Activated CD4-positive, alpha-beta T cell treated with anti-CD3 and anti-CD28 coated beads, Interleukin-2, amount 10 ng/mL, durations not matched to agents 7 days and 5 days (primary cell): ENCODE results near the gene FLAD1. TPM values are rescaled to one million over a fixed set of nuclear protein-coding genes. Genes with fewer than 3 reads are reported as not detected.
"Not testable (repeated sequence)": the region's sequence is repeated elsewhere in the genome, so short reads cannot be mapped to it uniquely, and the experiment has no call there.

Experiments used
- CTCF ChIA-PET: fragments of 350-600 bp; sonication (Branson Sonifier 250); formaldehyde crosslinking; loops from one replicate; lab custom pipeline; 2021; ENCODE audit warnings: antibody characterized with exemption; lab: Charles Lee
- POLR2A ChIA-PET: fragments of 350-600 bp; sonication (Branson Sonifier 250); formaldehyde crosslinking; loops from one replicate; lab custom pipeline; 2021; ENCODE audit warnings: antibody characterized with exemption; lab: Charles Lee
- DNase-seq: peaks from one replicate; pipeline ENCODE4 v3.0.0-alpha.2; 2020
- H3K27ac Mint-ChIP-seq: one replicate; pipeline ENCODE4 v1.8.0; 2021; ENCODE audit warnings: mild to moderate bottlenecking, moderate library complexity, mixed read lengths
- H3K27me3 Mint-ChIP-seq: one replicate; pipeline ENCODE4 v1.8.0; 2021; ENCODE audit warnings: mixed read lengths
- H3K36me3 Mint-ChIP-seq: one replicate; pipeline ENCODE4 v1.8.0; 2021; ENCODE audit warnings: low read depth, mixed read lengths
- H3K4me1 Mint-ChIP-seq: one replicate; pipeline ENCODE4 v1.8.0; 2021; ENCODE audit warnings: mixed read lengths
- H3K4me3 Mint-ChIP-seq: one replicate; pipeline ENCODE4 v1.8.0; 2021; ENCODE audit warnings: mild to moderate bottlenecking, moderate library complexity, mixed read lengths
- H3K9me3 Mint-ChIP-seq: one replicate; pipeline ENCODE4 v1.8.0; 2021; ENCODE audit warnings: mixed read lengths
- total RNA-seq, 2 experiments: library from RNA; stranded (reverse); gene quantifications; one replicate each; pipeline ENCODE4 v1.2.3, GENCODE V29; 2021

Gene FLAD1
- total RNA-seq, 2 experiments from 2014 or later = 41.2 to 41.3 TPM

DNA sequence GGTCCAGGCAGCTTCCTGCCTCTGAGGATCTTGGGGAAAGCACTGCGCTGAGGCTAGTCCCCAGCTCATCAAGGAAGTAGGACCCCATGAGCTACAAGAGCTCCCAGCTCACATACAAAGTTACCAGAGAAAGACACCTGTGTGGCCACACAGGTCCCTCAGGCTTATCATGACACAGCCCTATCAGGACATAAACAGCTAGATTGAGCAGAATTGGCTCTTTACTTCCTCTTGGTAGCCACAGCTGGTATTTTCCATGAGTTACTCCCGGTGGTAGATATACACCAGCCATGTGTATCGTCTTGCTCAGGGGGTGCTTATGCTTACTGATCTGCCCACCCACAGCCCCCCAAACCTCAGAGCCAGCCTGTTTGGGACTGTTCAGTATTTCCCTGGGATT, 11.4 kb downstream of the FLAD1 start:
- H3K4me1 Mint-ChIP-seq = peaks cover 25% of the 10 kb centered on the region
- H3K36me3 Mint-ChIP-seq = peaks cover 7% of the 10 kb centered on the region
- H3K27ac Mint-ChIP-seq = peak overlapping the region; percentile 60
- ChIA-PET CTCF (interaction anchor here (0.7 to 13.0 kb wide), 10 partner anchors 10 to 256 kb away, joined by 3 to 184 read pairs (median 4); partner anchors contain the start of genes ADAM15, FLAD1 and PYGO2), POLR2A (interaction anchor here (1.2 kb wide), 1 partner anchor 21 kb away, joined by 6 read pairs; the partner anchor contains the start of gene CKS1B)
- H3K9me3 Mint-ChIP-seq = no peaks in the 10 kb centered on the region
- no peak for DNase-seq
- H3K27me3 Mint-ChIP-seq = no peaks in the 10 kb centered on the region
- no peak overlapping the region for H3K4me3 Mint-ChIP-seq

- H3K4me1 Mint-ChIP-seq = peaks cover 33% of the 10 kb centered on the region
- H3K9me3 Mint-ChIP-seq, H3K27me3 Mint-ChIP-seq, POLR2A ChIA-PET, H3K36me3 Mint-ChIP-seq, H3K27ac Mint-ChIP-seq, H3K4me3 Mint-ChIP-seq, DNase-seq: not testable (repeated sequence)
- CTCF ChIA-PET = interaction anchor here (0.7 to 13.0 kb wide), 7 partner anchors 8 to 401 kb away, joined by 3 to 184 read pairs (median 5); partner anchors contain the start of gene FLAD1
Measured at GRCh38 chr1:154995301-154995983, 12.3 kb downstream of the FLAD1 start.

DNA sequence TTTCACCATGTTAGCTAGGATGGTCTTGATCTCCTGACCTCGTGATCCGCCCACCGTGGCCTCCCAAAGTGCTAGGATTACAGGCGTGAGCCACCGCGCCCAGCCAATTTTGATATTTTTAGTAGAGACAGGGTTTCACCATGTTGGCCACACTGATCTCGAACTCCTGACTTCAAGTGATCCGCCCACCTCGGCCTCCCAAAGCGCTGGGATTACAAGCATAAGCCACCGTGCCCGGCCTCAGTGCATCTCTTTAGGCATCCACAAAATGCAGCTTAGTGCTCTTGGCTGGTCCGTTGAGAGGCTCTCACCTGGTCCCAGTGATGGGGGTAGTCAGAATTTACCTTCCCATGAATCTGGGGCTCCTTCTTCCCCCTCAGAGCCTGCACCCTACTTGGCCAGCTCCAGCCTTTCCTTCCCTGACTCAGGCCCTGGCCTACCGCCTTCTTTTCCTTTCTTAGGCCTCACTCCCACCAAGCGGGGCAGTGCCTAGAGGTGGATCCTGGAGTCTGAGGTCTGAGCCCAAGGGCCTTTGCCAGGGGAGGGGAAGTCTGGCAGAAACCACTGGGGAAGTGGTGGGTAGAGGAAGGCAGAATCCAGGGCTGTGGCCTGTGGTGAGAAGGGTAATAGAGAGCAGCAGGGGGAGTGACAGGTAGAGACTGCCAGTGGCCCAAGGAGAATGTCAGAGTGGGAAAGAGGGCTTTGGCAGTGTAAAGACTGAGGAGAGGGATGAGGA, 14.0 kb downstream of the FLAD1 start:
- ChIA-PET POLR2A (no interaction called here), CTCF (interaction anchor here (1.0 to 13.0 kb wide), 8 partner anchors 9 to 919 kb away, joined by 3 to 184 read pairs (median 4); partner anchors contain the start of genes FLAD1 and SHC1)
- Mint-ChIP-seq H3K36me3 (peaks cover 2% of the 10 kb centered on the region), H3K9me3 (no peaks in the 10 kb centered on the region), H3K27me3 (no peaks in the 10 kb centered on the region), H3K27ac (no peak overlapping the region), H3K4me1 (peaks cover 33% of the 10 kb centered on the region), H3K4me3 (no peak overlapping the region)
- DNase-seq = no peak

GRCh38 chr1:154998201-154998780, 15.1 kb downstream of the FLAD1 start:
- H3K27ac Mint-ChIP-seq = peak overlapping the region; percentile 20
- H3K36me3 Mint-ChIP-seq = peaks cover 3% of the 10 kb centered on the region

DNA sequence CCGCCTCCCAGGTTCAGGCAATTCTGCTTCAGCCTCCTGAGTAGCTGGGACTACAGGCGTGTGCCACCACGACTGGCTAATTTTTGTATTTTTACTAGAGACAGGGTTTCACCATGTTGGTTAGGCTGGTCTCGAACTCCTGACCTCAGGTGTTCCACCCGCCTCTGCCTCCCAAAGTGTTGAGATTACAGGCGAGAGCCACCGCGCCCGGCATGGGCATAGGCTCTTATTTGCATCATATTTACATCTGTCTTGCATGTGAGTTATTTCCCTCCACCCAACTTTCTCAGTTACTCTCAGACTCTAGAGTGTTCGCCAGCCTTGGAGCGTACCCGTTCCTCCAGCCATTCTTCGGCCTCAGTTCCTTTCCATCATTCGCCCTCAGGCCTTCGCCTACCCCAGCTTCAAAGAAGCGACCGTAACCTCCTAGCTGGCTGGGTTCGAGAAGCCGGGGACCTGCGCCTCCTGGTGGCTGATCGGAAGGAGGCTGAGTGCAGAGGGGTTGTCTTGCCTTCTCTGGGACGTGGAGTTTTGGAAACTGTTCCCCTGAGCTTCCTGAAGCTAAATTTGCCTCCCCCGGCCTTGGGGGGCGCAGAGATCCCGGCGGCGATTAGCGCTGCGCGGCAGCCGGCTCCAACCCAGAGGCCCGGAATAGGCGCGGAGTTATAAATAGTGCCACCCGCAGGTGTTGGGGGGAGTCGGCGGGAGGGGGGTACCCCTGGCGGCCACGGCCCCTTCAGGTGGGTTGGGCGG, 15.8 kb downstream of the FLAD1 start:
- H3K27me3 Mint-ChIP-seq = no peaks in the 10 kb centered on the region
- H3K4me1 Mint-ChIP-seq = peaks cover 37% of the 10 kb centered on the region
- H3K4me3 Mint-ChIP-seq = peak overlapping the region; percentile 59
- no peaks in the 10 kb centered on the region for H3K9me3 Mint-ChIP-seq
- ChIA-PET CTCF (interaction anchor here (0.7 to 13.0 kb wide), 24 partner anchors 9 to 439 kb away, joined by 3 to 184 read pairs (median 5); partner anchors contain the start of genes ADAM15, CKS1B, FLAD1 and PBXIP1), POLR2A (interaction anchor here (0.6 to 1.5 kb wide), 3 partner anchors 15 to 39 kb away, joined by 3 to 7 read pairs (median 5); partner anchors contain the start of gene FLAD1)
- peak; percentile 73 for DNase-seq
- peaks cover 6% of the 10 kb centered on the region for H3K36me3 Mint-ChIP-seq
- peak overlapping the region; percentile 81 for H3K27ac Mint-ChIP-seq

More at GRCh38 chr1:154998201-154998780, 15.1 kb downstream of the FLAD1 start:
- peaks cover 33% of the 10 kb centered on the region for H3K4me1 Mint-ChIP-seq
- ChIA-PET POLR2A (interaction anchor here (1.0 to 1.5 kb wide), 2 partner anchors 14 to 25 kb away, joined by 3 to 7 read pairs; partner anchors contain the start of gene FLAD1), CTCF (interaction anchor here (0.8 to 13.0 kb wide), 21 partner anchors 8 to 438 kb away, joined by 3 to 184 read pairs (median 5); partner anchors contain the start of genes ADAM15, CKS1B, FLAD1 and PBXIP1)
- H3K9me3 Mint-ChIP-seq = no peaks in the 10 kb centered on the region
- no peaks in the 10 kb centered on the region for H3K27me3 Mint-ChIP-seq
- no peak for DNase-seq
- no peak overlapping the region for H3K4me3 Mint-ChIP-seq

DNA sequence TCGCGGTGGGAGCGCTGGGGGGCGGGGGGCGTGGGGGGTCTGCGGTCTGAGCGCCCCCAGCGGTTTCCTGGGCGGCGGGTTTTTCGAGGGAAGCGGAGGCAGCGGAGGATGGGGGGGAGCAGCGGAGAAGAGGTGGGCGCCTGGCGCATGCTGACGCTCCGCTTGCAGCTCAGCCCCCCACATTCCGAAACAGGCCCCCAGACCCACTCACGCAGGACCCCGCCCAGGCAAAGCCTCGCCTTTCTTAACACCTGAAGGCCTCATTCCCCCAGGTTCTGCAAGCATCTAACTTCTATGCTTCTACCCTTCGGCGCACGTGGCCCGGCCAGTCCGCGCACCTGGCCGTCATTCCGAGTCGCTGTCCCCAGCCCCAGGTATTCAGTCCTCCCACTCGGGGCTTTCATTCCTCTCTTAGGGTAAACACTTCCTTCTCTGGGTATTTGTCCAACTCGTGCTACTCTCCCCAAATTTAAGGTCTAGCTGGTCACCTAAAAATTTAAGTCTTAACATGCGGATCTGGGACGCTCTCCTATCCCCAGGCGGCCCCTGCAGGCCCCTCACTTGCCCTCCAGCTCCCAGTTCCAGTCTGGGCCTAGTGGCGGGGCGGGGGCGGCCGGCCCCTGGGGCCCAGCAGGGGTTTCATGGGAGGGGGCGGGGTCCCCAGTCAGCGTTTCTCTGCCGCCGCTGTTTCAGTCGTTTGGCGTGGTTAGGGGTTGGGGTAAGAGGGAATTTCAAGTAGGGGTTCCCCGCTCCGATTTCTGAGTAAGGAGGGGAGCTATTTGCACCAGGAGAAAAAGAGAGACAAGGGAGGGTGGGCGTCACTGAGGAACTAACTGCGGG, 16.6 kb downstream of the FLAD1 start:
- Mint-ChIP-seq H3K9me3 (no peaks in the 10 kb centered on the region), H3K27me3 (no peaks in the 10 kb centered on the region), H3K27ac (peak overlapping the region; percentile 91), H3K4me3 (peak overlapping the region; percentile 93), H3K36me3 (peaks cover 10% of the 10 kb centered on the region), H3K4me1 (peaks cover 45% of the 10 kb centered on the region)
- DNase-seq = peak; percentile 38
- POLR2A ChIA-PET = interaction anchor here (0.6 to 1.5 kb wide), 3 partner anchors 16 to 40 kb away, joined by 3 to 7 read pairs (median 5); partner anchors contain the start of gene FLAD1
- CTCF ChIA-PET = interaction anchor here (0.7 to 13.0 kb wide), 24 partner anchors 9 to 440 kb away, joined by 3 to 184 read pairs (median 5); partner anchors contain the start of genes ADAM15, CKS1B, FLAD1 and PBXIP1

DNA sequence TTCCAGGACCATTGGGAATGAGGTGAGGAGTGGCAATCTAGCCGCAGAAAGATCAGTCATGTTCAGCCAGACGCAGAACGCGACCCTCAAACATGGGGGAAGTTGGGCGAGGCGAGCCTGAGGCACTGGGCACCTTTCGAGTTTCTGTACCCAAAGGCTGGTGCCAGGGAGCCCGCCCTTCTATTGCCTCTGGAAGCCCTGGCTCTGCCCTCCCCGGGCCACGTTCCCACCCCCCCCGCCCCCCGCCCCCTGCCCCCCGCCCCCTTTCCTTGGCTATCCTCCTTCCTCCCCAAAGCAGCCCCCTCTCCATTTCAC, 17.2 kb downstream of the FLAD1 start:
- DNase-seq = no peak
- peaks cover 46% of the 10 kb centered on the region for H3K4me1 Mint-ChIP-seq
- peak overlapping the region; percentile 91 for H3K27ac Mint-ChIP-seq
- no peaks in the 10 kb centered on the region for H3K27me3 Mint-ChIP-seq
- peaks cover 10% of the 10 kb centered on the region for H3K36me3 Mint-ChIP-seq
- ChIA-PET POLR2A (no interaction called here), CTCF (interaction anchor here (0.7 to 13.0 kb wide), 11 partner anchors 12 to 440 kb away, joined by 3 to 184 read pairs (median 9); partner anchors contain the start of genes ADAM15, FLAD1, PYGO2 and SHC1)
- peak overlapping the region; percentile 93 for H3K4me3 Mint-ChIP-seq
- H3K9me3 Mint-ChIP-seq = no peaks in the 10 kb centered on the region

DNA sequence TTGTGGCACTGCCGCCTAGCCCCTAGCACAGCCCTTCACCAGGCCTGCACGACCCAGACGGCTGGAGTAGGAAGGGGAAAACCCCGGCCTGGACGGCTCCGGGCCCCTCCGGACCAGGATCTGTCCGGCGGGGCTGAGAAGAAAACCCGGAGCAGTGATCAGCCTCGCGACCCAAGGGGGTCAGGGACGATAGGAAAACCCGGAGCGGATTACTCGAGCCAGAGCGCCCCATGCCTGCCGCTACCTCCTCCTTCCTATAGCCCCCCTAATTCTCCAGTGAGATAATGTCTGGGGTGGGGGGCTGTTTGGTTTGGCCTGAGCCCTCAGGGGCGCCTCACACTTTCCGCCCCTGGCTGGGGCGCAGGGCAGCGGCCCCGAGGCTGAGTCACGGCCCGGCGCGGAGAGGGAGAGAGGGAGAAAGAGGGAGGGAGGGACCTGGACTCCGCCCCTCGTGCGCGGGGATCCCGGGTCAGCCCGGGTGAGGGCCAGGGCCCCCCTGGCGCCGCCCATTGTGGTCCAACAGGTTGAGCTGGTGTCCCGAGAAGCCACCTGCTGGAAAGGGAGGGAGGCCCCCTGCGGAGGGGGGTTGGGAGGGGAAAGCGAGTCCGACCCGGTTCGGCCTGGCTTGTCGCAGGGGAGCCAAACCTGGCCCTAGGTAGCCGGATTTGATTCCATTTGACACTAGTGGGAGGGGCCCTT, 17.7 kb downstream of the FLAD1 start:
- CTCF ChIA-PET = interaction anchor here (0.6 to 13.0 kb wide), 8 partner anchors 13 to 58 kb away, joined by 3 to 184 read pairs (median 8); partner anchors contain the start of genes ADAM15, FLAD1 and PYGO2
- H3K27ac Mint-ChIP-seq = peak overlapping the region; percentile 91

DNA sequence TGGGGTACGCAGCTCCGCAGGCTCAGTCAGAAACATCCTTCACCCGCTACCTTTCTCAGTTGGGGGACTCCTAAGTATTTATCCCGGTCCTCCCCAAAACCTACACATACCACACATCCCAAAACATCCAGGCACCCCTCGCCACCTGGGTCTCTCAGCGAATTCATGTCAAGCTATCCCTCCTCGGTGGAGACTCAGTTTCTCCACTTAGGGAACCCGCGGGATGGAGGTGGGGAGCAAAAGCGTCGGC, 18.2 kb downstream of the FLAD1 start:
- Mint-ChIP-seq H3K36me3 (peaks cover 12% of the 10 kb centered on the region), H3K27ac (peak overlapping the region; percentile 91), H3K4me3 (peak overlapping the region; percentile 93), H3K4me1 (peaks cover 55% of the 10 kb centered on the region), H3K27me3 (no peaks in the 10 kb centered on the region), H3K9me3 (no peaks in the 10 kb centered on the region)
- no peak for DNase-seq
- POLR2A ChIA-PET = interaction anchor here (0.7 kb wide), 2 partner anchors 18 to 50 kb away, joined by 3 to 5 read pairs; partner anchors contain the start of gene ADAM15
- CTCF ChIA-PET = interaction anchor here (0.6 to 13.0 kb wide), 5 partner anchors 13 to 58 kb away, joined by 3 to 184 read pairs (median 10); partner anchors contain the start of gene ADAM15

More for the DNA sequence above, 17.7 kb downstream of the FLAD1 start:
- POLR2A ChIA-PET = interaction anchor here (0.7 kb wide), 2 partner anchors 19 to 50 kb away, joined by 3 to 5 read pairs; partner anchors contain the start of gene ADAM15
- H3K27me3 Mint-ChIP-seq = no peaks in the 10 kb centered on the region
- peak; percentile 82 for DNase-seq
- peaks cover 10% of the 10 kb centered on the region for H3K36me3 Mint-ChIP-seq
- H3K4me3 Mint-ChIP-seq = peak overlapping the region; percentile 93
- peaks cover 51% of the 10 kb centered on the region for H3K4me1 Mint-ChIP-seq
- no peaks in the 10 kb centered on the region for H3K9me3 Mint-ChIP-seq

- Mint-ChIP-seq H3K4me1 (peaks cover 60% of the 10 kb centered on the region), H3K27me3 (no peaks in the 10 kb centered on the region), H3K9me3 (no peaks in the 10 kb centered on the region), H3K36me3 (peaks cover 15% of the 10 kb centered on the region), H3K4me3 (peak overlapping the region; percentile 93), H3K27ac (peak overlapping the region; percentile 96)
- POLR2A ChIA-PET = interaction anchor here (0.7 kb wide), 2 partner anchors 18 to 49 kb away, joined by 3 to 5 read pairs; partner anchors contain the start of gene ADAM15
- CTCF ChIA-PET = interaction anchor here (0.6 to 13.0 kb wide), 5 partner anchors 13 to 57 kb away, joined by 3 to 184 read pairs (median 10); partner anchors contain the start of gene ADAM15
- peak; percentile 99 for DNase-seq
Measured at GRCh38 chr1:155001675-155002463, 18.7 kb downstream of the FLAD1 start.
